Natural killer cell (primary cell): Measurements from ENCODE around the gene SHROOM3. TPM values are rescaled to one million over a fixed set of nuclear protein-coding genes. Genes with fewer than 3 reads are reported as not detected.

Experiments
- ATAC-seq, 3 donors: fragments of 150-1000 bp in 2 of 3; fragments of 200-7000 bp in 1 of 3; cut with Tn5 transposase; 1 replicate in 1 of 3; 2 replicates in 2 of 3; pipeline ENCODE4 v1.10.0; 2021; ENCODE audit warnings: mild to moderate bottlenecking in 2 of 3, moderate library complexity in 2 of 3
- DNase-seq, 2 donors: peaks; one replicate each; pipeline versions ENCODE4 v3.0.0 to v3.0.0-alpha.2; 2013 to 2021; ENCODE audit warnings: mixed read lengths in 1 of 2
- H3K27ac ChIP-seq: one replicate; pipeline ENCODE4 v1.5.1; 2013; ENCODE audit warnings: mild to moderate bottlenecking, low read length
- H3K27me3 ChIP-seq: one replicate; pipeline ENCODE4 v1.6.1; 2013; ENCODE audit warnings: low read length; ENCODE audit not compliant: control insufficient read depth, insufficient read depth
- H3K36me3 ChIP-seq: one replicate; pipeline ENCODE4 v1.6.1; 2013; ENCODE audit warnings: low read length; ENCODE audit not compliant: control insufficient read depth, insufficient read depth
- H3K4me1 ChIP-seq: one replicate; pipeline ENCODE4 v1.6.1; 2013; ENCODE audit warnings: low read length; ENCODE audit not compliant: control insufficient read depth, insufficient read depth
- H3K4me3 ChIP-seq: one replicate; pipeline ENCODE4 v1.5.1; 2013; ENCODE audit warnings: low read length
- H3K9me3 ChIP-seq: one replicate; pipeline ENCODE4 v1.6.1; 2013; ENCODE audit warnings: low read length; ENCODE audit not compliant: control insufficient read depth, insufficient read depth
- H3K27ac Mint-ChIP-seq, 2 donors: one replicate each; pipeline ENCODE4 v1.8.0; 2022; ENCODE audit warnings: mild to moderate bottlenecking in 2 of 2, mixed read lengths in 2 of 2, moderate library complexity in 1 of 2
- H3K27me3 Mint-ChIP-seq, 2 donors: one replicate each; pipeline ENCODE4 v1.8.0; 2022; ENCODE audit warnings: low read depth in 2 of 2, mixed read lengths in 2 of 2
- H3K36me3 Mint-ChIP-seq: one replicate; pipeline ENCODE4 v1.8.0; 2022; ENCODE audit warnings: mixed read lengths
- H3K4me1 Mint-ChIP-seq, 2 donors: one replicate each; pipeline ENCODE4 v1.8.0; 2022; ENCODE audit warnings: mixed read lengths in 2 of 2
- H3K4me3 Mint-ChIP-seq: one replicate; pipeline ENCODE4 v1.8.0; 2022; ENCODE audit warnings: mild to moderate bottlenecking, moderate library complexity, mixed read lengths
- H3K9me3 Mint-ChIP-seq, 2 donors: one replicate each; pipeline ENCODE4 v1.8.0; 2022; ENCODE audit warnings: mixed read lengths in 2 of 2
- WGBS: methylation state at CpG from one replicate; pipeline ENCODE4 v1.1.7; 2013; ENCODE audit warnings: missing lambda C conversion rate; ENCODE audit not compliant: insufficient coverage; 5-methylcytosine and 5-hydroxymethylcytosine counted together
- intact Hi-C: fragments of 100-400 bp; cut with micrococcal nuclease; formaldehyde crosslinking; loops from one replicate; pipeline ENCODE4 v1.14.2; 2022
- total RNA-seq, 4 donors: library from RNA; stranded (reverse); fragments of 120-200 nt in 1 of 4; gene quantifications; one replicate each; pipeline versions ENCODE4 v1.2.3 to v1.2.4, GENCODE V29; 2013 to 2022
- TF ChIP-seq, protein P1 (sequence below): fragments of 200-600 bp; IDR thresholded peaks from one replicate; pipeline ENCODE4 v1.8.0; 2022; ENCODE audit warnings: antibody characterized with exemption

SHROOM3 gene
- total RNA-seq, 3 donors from 2014 or later (not counting 1 experiment from before 2014, with no cell fraction given): 0.63 TPM; not detected in 2

DNA sequence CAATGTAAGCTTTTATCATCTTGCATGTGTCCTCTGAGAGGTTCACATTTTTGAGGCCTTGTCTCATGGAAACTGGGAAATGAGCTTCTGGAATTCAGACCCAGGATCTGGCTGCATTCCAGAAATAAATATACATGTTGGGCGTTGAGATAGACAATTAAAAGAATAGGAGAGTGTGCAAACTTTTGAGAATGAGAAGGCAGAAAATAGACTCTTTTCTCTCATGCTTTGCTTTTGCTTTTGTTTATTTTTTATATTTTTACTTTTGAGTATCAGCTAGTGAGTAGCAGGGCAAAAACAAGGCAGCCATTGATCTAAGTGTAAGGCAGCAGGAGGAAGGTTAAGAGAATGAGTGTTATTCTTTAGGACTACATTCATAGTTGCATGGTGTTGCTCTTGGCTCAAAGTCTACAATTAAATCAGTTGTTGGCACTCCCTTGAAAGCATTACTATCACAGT, 12.4 kb downstream of the SHROOM3 start:
- Histone ChIP-seq H3K36me3 (no peaks in the 10 kb centered on the region), H3K27me3 (no peaks in the 10 kb centered on the region), H3K9me3 (no peaks in the 10 kb centered on the region), H3K4me3 (no peak overlapping the region), H3K4me1 (peaks cover 3% of the 10 kb centered on the region), H3K27ac (no peak overlapping the region)
- DNase-seq (no peak), ATAC-seq (no peak)
- 74% methylated on average over 1 of the region's 1 CpG for WGBS
- no peak overlapping the region for H3K4me3 Mint-ChIP-seq
- no peak overlapping the region for H3K27ac Mint-ChIP-seq
- no peaks in the 10 kb centered on the region for H3K36me3 Mint-ChIP-seq
- TF ChIP-seq, protein P1, sequence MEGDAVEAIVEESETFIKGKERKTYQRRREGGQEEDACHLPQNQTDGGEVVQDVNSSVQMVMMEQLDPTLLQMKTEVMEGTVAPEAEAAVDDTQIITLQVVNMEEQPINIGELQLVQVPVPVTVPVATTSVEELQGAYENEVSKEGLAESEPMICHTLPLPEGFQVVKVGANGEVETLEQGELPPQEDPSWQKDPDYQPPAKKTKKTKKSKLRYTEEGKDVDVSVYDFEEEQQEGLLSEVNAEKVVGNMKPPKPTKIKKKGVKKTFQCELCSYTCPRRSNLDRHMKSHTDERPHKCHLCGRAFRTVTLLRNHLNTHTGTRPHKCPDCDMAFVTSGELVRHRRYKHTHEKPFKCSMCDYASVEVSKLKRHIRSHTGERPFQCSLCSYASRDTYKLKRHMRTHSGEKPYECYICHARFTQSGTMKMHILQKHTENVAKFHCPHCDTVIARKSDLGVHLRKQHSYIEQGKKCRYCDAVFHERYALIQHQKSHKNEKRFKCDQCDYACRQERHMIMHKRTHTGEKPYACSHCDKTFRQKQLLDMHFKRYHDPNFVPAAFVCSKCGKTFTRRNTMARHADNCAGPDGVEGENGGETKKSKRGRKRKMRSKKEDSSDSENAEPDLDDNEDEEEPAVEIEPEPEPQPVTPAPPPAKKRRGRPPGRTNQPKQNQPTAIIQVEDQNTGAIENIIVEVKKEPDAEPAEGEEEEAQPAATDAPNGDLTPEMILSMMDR: no peak
- no peaks in the 10 kb centered on the region for H3K27me3 Mint-ChIP-seq
- H3K9me3 Mint-ChIP-seq: no peaks in the 10 kb centered on the region
- H3K4me1 Mint-ChIP-seq: peaks cover 34 to 48% of the 10 kb centered on the region in 2 donors
- intact Hi-C loops: no loop called here

DNA sequence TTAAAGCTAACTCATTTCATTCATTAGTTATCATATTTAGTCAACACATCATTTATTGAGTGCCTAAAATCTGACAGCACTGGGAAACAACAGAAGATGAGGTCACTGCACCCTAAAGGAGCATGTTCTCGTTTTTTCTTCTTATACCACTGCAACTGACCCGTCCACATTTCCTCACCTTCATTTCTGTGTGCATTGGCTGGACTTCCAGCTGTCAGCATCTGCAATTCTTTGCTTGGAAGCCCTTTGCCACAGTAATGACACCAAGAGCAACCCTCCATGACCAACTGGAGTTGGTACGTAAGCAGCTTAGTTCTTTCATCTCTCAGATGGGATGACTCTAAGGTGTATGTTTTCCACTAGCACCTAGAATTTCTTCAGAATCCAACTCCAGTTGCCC, 13.2 kb downstream of the SHROOM3 start:
- no peaks in the 10 kb centered on the region for H3K9me3 ChIP-seq
- no peak for DNase-seq
- H3K36me3 Mint-ChIP-seq: no peaks in the 10 kb centered on the region
- H3K27ac ChIP-seq: no peak overlapping the region
- H3K36me3 ChIP-seq: no peaks in the 10 kb centered on the region
- H3K4me3 ChIP-seq: no peak overlapping the region
- TF ChIP-seq, protein P1: no peak
- ATAC-seq: no peak
- no peaks in the 10 kb centered on the region for H3K27me3 ChIP-seq
- H3K27me3 Mint-ChIP-seq: no peaks in the 10 kb centered on the region
- H3K4me3 Mint-ChIP-seq: no peak overlapping the region
- peaks cover 3% of the 10 kb centered on the region for H3K4me1 ChIP-seq
- peak overlapping the region in 1 of 2 donors; percentile 80 for H3K27ac Mint-ChIP-seq
- H3K9me3 Mint-ChIP-seq: no peaks in the 10 kb centered on the region
- WGBS: 74% methylated on average over 3 of the region's 3 CpGs
- peaks cover 34 to 48% of the 10 kb centered on the region in 2 donors for H3K4me1 Mint-ChIP-seq
- intact Hi-C loops: no loop called here

DNA sequence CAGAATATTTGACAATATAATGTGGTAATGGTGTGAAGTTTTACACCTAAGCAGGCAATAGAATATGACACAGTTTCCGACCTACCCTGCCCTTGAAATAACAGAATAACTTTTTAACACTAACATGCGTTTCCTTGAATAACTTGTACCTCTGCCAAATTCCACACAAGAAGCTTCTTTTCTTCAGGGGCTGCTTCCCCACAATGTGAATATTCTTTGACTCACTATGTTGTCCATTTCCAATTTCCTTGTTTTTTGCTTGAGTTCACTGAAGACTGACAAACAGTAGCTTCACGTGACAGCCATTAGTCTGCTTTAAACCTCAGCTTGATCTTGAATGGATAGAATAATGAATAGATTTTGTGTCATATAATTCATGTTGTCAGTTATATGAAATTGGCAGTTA, 14.3 kb downstream of the SHROOM3 start:
- intact Hi-C loops: no loop called here
- peak overlapping the region; percentile 80 to 83 for H3K27ac Mint-ChIP-seq
- Histone ChIP-seq H3K36me3 (no peaks in the 10 kb centered on the region), H3K27me3 (no peaks in the 10 kb centered on the region), H3K9me3 (no peaks in the 10 kb centered on the region), H3K4me1 (peaks cover 3% of the 10 kb centered on the region), H3K4me3 (no peak overlapping the region), H3K27ac (peak overlapping the region; percentile 72)
- TF ChIP-seq, protein P1: no peak
- H3K4me3 Mint-ChIP-seq: peak overlapping the region; percentile 79
- ATAC-seq (peak; percentile 79 to 91 (median 80)), DNase-seq (no peak)
- no peaks in the 10 kb centered on the region for H3K36me3 Mint-ChIP-seq
- 45% methylated on average over 3 of the region's 3 CpGs for WGBS
- H3K4me1 Mint-ChIP-seq: peaks cover 34 to 48% of the 10 kb centered on the region in 2 donors
- H3K27me3 Mint-ChIP-seq: no peaks in the 10 kb centered on the region
- H3K9me3 Mint-ChIP-seq: no peaks in the 10 kb centered on the region

DNA sequence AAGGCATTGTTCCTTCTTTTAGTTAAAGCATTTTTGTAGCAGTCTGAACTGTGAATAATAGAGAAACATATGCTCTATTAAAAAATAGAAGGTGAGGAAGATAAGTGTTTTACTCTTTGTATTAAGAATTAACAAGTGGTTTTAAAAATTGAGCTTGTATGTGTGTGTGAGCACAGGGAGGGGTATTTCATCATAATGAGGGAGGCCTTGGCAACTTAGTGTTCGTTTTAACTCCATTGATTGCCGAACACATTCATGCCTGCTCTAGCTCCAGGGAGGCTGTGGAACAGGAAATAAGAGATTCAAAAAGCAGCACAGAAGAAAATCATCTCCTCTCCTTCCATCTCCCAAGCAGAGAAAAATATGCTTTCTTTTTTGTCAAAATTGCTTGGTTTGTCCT, 14.8 kb downstream of the SHROOM3 start:
- no peak for DNase-seq
- Histone ChIP-seq H3K4me3 (no peak overlapping the region), H3K9me3 (no peaks in the 10 kb centered on the region), H3K36me3 (no peaks in the 10 kb centered on the region), H3K27me3 (no peaks in the 10 kb centered on the region), H3K4me1 (peaks cover 3% of the 10 kb centered on the region), H3K27ac (peak overlapping the region; percentile 72)
- ATAC-seq: peak; percentile 55 to 64 (median 63)
- Mint-ChIP-seq H3K4me3 (peak overlapping the region; percentile 79), H3K4me1 (peaks cover 34 to 48% of the 10 kb centered on the region in 2 donors), H3K36me3 (no peaks in the 10 kb centered on the region), H3K9me3 (no peaks in the 10 kb centered on the region), H3K27me3 (no peaks in the 10 kb centered on the region), H3K27ac (peak overlapping the region; percentile 80 to 83)
- 29% methylated on average over 1 of the region's 2 CpGs for WGBS
- TF ChIP-seq, protein P1: no peak
- intact Hi-C loops: no loop called here
